ENCODE data around the gene TRIM39.
A peak's percentile ranks its signal among the peaks of the same experiment; 100 is the strongest.
"Not testable (repeated sequence)": the region's sequence is repeated elsewhere in the genome, so short reads cannot be mapped to it uniquely, and the experiment has no call there.

Gene TRIM39

DNA sequence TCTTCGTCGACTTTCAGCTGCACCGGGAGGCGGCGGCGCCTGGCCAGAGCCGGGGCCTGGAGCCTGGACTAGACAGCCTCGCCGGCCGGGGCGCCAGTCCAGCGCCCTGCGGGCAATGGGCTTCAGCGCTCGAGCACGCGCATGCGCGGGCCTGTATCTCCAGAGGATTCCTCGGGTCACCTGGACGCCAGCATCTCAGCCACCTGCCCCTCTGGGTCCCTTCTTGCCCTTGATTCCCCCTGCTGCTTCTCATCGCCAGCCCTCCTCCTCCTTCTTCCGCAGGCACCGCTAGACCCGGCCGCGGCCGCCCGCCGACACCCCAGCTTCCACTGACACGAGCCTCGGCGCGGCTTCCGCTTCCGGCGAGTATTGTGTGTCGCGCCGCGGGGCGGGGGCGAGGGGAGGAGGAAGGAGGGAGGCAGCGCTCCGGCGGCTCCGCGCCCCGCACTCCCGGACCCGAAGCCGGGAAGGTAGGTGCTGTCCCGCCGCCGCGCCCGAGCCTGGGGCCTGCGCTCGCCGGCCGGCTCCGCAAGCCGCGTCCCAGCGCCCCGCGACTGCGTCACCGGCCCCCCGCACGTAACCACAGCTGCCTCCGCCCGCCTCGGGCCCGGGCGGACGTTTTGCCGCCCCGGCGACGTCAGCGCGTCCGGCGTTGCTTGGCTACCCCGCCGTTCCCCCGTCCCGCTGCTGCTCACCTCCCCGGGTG lies at the start of gene TRIM39:
TRIM39 (plus strand) TSS at position 402 of the 706 bp plus-strand sequence. CDS start 2,391 bp downstream, outside the sequence.
- peak; percentile 62 for DNase-seq

DNA sequence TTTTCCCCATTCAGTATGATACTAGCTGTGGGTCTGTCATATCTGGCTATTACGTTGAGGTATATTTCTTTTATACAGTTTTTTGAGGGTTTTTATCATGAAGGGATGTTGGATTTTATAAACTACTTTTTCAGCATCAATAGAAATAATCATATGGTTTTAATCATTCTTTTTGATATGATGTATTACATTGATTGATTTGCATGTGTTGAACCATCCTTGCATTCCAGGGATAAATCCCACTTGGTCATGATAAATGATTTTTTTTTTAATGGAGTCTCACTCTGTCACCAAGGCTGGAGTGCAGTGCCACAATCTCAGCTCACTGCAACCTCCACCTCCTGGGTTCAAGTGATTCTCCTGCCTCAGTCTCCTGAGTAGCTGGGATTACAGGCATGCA lies 45.7 kb upstream of the TRIM39 start:
- not testable (repeated sequence) for DNase-seq

DNA sequence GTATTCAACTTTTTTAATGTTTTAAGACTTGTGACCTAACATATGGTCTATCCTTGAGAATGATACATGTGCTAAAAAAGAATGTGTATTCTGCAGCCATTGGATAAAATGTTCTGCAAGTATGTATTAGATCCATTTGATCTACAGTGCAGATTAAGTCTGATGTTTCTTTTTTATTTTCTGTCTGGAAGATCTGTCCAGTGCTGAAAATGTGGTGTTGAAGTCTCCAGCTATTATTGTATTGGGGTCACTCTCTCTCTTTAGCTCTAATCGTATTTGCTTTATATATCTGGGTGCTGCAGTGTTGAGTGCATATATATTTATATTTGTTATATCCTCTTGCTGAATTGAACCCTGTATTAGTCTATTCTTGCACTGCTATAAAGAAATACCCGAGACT lies 44.2 kb upstream of the TRIM39 start:
- DNase-seq: no peak

DNA sequence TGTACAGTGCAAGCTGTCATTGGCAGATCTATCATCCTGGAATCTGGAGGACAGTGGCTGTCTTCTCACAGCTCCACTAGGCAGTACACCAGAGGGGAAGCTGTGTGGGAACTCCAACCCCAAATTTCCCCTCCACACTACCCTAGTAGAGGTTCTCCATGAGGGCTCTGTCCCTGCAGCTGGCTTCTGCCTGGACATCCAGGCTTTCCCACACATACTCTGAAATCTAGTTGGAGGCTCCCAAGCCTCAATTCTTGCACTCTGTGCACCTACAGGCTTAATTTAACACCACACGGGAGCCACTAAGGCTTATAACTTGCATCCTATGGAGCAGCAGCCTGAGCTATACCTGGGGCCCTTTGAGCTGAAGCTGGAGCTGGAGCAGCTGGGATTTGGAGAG lies 43.0 kb upstream of the TRIM39 start:
- DNase-seq: no peak

DNA sequence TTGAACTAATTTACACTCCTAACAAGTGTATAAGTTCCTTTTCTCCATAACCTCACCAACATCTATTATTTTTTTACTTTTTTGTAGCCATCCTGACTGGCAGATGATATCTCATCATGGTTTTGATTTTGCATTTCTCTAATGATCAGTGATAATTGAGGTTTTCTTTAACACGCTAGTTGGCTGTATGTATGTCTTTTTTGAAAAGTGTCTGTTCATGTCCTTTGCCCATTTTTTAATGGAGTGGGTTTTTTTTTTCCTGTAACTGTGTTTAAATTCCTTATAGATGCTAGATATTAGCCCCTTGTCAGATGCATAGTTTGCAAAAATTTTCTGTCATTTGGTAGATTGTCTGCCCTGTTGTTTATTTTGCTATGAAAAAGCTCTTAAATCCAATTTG lies 39.6 kb upstream of the TRIM39 start:
- DNase-seq: no peak

DNA sequence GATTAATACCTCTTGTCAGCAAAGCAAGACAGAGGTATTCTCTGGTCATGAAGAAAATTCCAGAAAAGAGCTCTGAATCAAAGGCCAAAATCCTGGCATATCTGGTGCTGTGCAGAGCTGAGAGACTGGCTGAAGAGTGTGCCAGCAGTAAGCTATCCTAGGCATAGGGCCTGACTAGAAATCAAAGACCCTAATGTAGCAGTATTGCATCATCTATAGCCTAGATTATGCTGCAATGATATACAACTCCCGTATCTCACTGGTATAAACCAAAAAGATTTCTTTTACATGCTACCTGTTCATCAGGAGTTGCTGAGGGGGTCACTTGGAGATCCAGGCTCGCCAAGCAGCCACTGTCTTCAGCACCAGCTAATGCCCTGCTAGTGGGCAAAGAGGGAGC lies 30.9 kb upstream of the TRIM39 start:
- DNase-seq: no peak

DNA sequence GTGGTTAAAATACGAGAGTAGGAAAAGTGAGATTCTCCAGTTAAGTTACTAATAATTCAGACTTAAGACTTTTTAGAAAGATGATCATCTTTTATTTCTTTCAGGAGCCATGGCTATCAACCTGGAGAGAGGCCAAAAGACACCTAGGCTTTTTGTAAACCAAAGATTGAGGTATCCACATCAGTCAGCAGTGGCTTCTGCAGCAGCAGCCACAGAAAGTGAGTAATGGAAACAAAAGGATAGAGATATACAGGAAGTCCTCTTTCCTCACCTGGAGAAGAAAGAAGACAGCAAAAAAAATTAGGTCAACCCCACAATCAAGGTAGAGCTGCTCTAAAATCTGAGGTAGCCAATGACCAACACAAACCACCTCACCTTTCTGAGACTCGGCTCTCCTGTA lies 22.7 kb upstream of the TRIM39 start:
- DNase-seq: no peak

DNA sequence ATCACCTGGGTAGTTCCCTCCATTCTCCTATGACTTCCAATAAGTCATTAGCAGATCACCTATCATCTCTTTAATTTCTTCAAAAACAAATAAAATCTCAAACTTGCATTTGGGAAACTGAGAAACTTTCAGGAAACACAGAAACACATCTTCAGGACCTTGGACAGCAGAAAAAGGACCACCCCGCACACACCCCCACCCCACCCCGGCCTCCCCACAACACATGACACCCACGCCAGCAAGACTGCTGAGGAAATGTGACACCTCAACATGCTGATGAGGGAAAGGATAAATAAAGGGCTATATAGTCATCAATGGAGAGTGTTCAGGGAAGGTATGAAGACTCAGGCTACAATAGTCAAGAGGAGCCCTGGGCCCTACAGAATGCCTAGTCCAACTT lies 15.6 kb upstream of the TRIM39 start:
- no peak for DNase-seq

DNA sequence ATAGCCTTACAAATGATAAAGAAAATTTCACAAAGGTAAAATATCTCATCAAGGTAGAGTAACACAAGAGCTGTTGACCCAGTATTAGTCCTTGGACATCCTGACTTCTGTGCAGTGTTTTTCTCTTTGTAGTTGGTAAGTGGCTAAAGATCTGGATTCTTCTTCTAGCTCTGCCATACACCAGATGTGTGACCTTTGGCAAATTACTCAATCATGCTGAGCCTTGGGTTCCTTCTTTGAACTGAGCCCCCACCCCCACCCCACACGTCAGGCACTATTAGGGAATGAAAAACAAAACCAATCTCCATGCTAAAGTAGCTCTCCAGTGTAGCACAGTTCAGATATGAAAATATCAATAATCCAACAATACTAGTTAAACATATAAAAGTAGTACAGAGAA lies 15.1 kb upstream of the TRIM39 start:
- DNase-seq: no peak

DNA sequence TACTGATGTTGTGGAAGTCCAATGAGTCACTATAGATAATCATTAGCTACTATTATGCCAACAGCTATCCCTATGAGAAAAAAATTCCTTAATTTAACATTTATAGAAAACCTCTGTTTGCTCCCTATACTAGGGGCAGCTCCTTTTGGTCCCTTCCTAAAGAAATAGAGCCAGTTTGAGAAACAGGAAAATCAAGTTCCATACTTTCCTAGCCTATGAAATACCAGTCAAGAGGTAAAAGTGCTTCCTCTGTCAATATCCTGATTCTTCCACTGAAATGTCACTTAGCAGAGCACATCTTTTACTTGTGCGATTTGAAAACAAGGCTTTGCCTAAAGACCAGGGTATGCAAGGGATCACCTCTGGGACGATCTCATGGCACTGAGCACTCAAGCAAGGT lies 14.5 kb upstream of the TRIM39 start:
- no peak for DNase-seq

DNA sequence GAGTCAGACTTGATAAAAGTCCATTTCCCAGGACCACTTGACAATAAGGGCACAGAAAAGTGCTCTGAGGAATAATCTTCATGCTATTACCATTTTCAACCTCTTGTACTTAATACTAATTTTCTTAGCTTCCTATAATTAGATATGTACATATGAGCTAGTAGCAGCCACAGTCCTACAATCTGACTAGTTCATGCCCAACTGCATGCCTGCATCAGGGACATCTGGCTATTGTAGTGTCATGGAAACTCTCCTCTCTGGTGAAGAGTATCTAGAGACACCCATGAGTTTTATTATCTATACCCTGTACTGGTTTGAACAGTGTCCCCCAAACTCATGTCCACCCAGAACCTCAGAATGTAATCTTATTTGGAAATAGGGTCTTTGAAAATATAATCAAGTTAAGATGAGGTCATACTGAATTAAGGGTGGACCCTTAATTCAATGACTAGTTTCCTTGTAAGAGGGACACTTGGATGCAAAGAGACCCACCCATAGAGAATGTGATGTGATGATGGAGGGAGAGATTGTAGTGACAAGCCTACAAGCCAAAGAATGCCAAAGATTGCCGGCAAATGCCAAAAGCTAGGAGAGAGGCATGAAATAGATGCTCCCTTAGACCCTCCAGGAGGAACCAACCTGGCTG lies 13.9 kb upstream of the TRIM39 start:
- DNase-seq: no peak

DNA sequence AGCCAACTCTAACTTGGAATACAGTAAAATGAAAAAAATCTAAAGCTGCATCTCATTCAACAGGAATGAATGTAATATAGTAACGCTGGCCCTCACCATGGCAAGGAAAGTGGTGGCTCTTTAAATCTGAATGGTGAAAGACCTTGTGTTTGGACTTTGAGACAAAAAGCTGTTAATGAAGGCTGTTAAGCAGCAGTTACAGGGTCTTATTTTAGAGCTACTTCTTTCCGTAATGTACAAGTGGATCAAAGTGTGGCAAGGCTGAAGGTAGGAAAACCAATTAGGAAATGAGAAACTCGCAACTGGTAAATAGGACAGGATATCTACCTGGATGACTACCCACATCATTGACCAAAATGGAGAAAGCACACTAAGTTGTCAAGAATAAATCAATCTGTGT lies 11.6 kb upstream of the TRIM39 start:
- DNase-seq: no peak

DNA sequence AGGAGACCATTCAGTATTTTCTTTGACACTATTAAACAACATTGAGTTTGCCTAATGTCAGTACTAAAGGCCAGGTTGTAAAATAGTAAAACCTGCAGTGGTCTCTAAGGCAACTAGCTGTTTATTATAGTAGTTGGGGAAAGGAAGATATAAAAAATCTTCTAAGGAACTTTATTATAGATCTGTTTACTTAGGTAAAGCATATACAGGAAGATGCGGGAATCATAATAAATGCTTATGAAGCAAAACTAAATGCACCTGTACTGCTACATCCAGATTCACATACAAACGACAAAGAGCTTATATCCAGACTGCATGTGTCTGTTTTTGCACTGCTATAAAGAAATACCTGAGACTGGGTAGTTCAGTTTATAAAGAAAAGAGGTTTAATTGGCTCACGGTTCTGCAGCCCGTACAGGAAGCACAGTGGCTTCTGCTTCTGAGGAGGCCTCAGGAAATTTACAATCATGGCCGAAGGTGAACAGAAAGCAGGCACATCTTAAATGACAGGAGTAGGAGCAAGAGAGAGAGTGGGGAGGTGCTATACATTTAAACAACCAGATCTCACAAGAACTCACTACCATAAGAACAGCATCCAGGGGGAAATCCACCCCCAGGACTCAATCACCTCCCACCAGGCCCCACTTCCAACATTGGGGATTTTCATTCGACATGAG lies 8.7 kb upstream of the TRIM39 start:
- no peak for DNase-seq

DNA sequence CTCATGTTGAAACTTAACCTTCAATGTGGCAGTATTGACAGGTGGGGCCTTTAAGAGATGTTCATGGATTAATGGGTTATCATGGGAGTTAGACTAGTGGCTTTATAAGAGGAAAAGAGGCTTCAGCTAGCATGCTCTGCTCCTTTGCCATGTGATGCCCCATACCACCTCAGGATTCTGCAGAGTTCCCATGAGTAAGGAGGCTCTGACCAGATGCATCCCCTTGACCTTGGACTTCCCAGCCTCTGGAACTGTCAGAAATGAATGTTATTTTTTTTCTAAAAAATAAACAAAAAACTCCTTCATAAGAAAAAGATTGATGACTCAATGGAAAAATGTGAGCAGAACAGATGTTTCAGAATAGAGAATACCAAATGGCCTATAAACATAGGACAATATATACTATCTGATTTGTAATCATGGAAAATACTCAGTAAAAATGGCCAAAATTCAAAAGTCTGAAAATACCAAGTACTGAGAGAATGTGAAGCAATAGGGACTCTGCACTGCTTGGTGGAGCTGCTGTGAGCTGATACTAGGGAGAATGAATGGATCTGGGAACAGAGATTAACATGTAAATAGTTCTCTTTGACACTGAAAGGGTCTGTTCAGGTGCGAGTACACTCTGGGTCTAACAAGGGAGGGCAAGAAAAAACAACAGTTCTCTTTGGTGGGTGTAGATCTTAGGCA lies 7.4 kb upstream of the TRIM39 start:
- no peak for DNase-seq

DNA sequence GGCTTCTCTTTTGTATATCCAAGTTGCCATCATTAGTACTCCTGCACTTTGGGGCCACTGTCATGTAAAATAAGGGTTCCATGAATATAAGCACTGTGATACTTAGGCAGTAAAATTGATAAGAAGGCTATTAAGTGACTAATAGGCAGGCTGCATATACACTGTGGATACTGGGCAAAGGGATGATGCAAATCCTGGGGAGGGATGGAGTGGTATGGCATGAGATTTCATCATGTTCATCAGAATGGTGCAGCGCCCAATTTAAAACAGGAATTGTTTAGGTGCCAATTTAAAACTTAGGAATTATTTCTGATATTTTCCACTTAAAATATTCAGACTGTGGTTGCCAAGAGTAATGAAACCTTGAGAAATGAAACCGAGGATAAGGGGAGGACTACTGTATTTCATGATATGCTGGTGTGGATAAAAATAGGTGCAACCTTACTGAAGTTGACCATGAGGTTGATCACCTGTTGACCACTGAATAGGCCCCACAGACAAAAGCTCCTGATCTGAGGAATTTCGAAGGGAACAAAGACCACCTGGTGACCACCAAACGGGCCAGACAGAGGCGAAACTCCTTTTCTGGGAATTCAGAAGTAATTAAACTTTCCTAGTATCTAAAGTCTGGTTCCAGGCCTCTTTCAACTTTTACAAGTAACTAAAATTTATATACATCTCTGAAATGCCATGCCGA lies 4.9 kb upstream of the TRIM39 start:
- DNase-seq: no peak

DNA sequence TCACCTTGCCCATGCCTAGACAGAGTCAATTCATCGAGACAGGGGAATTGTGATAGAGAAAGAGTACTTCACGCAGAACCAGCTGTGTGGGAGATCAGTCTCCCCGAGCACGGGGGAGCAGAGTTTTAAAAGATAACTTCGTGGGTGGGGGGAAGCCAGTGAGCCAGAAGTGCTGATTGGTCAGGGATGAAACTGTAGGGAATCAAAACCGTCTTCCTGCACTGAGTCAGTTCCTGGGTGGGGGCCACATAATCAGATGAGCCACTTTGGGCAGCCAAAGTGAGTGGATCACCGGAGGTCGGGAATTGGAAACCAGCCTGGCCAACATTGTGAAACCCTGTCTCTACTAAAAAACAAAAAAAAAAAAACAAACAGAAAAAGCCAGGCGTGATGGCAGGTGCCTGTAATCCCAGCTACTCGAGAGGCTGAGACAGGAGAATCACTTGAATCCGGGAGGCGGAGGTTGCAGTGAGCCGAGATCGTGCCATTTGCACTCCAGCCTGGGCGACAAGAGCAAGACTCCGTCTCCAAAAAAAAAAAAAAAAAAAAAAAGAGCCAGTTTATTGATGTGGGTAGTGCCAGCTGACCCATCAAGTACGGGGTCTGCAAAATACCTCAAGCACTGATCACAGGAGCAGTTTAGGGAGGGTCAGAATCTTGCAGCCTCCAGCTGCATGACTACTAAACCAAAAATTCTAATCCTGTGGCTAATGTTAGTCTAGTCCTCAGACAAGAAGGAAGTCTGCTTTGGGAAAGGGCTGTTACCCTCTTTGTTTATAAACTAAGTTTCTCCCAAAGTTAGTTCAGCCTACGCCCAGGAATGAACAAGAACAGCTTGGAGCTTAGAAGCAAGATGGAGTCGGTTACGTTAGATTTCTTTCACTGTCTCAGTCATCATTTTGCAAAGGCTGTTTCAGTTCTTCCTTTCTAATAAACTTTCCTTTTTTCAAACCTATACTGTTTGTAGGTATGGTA lies 3.9 kb upstream of the TRIM39 start:
- DNase-seq: no peak

DNA sequence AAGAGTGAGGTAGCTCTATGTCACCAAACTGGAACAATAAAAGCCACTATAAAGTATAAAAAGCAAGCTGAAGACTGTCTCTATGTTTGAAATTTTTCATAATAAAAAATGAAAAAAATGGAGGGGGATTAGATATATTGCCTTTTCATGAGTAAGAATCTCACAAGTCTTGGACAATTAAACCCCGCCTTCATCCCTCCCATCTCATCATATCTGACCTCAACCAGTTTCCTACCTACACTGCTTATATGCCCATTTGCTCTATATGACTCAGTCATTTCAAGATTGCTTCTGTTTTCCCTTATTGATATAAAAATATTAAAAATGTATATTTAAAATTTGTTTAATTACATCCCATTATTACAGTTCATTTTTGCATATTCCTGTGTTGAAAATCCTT lies 2.9 kb upstream of the TRIM39 start:
- no peak for DNase-seq

DNA sequence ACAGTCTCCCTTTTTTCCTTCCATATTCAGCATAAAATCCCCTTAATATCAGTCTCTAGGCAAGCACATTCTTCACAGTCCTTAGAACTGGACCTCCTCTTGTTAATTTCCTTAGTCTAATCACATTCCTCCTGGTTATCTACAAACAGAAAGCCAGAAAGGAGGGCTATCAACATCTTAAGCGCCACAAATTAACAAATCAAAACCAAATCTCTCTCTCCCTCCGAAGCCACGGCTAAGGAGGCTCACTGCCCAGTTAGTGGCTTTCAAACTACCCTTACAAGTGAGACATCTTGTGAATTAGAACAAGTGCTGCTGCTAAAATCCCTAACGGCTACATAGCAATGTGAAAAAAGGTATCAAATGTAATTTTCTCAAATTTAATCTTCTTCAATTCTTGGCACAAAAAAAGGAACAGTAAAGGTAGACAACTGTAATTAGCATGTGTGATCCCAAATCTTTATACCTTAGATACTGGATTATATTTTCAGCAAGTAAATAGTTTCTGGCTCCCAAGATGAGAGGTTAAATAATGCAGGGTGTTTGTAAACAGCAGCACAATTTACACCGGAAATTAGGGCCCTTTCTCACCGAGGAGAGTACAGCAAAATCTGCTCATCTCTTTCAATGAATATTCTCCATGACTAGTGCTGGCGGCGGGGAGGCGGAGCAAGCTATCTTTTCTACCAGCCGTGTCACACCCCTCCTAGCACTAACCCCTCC lies 1.4 kb upstream of the TRIM39 start:
- DNase-seq: no peak

DNA sequence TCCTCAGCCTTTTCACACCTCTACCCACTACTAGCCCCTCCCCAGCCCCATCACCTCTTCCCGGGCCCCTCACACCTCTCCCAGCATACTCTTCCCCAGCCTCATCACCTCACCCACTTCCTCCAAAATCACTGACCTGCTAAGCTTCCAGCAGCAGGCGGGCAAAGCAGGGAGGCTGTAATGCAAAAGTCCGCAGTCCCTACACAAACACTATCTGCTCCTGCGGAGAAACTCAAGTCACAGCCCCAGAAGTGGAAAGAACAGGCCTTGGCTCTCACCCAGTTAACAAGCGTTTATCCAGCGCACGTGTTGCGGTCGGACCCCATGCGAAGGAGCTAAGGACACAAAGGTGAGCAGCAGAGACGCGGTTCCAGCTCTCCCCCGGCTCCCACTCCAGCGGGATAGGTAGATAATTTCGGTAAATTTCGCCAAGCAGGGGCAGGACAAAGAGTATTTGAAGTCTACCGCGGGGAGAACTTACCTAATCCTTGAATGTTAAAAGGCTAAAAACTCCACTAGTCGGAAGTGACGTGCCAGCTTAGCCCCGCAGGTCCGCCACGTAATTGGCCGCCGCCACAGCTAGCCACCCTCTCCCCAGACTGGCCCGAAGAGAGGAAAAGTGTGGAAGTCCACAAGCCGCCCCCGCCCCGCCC lies 728 bp upstream of the TRIM39 start:
- DNase-seq: peak; percentile 47

DNA sequence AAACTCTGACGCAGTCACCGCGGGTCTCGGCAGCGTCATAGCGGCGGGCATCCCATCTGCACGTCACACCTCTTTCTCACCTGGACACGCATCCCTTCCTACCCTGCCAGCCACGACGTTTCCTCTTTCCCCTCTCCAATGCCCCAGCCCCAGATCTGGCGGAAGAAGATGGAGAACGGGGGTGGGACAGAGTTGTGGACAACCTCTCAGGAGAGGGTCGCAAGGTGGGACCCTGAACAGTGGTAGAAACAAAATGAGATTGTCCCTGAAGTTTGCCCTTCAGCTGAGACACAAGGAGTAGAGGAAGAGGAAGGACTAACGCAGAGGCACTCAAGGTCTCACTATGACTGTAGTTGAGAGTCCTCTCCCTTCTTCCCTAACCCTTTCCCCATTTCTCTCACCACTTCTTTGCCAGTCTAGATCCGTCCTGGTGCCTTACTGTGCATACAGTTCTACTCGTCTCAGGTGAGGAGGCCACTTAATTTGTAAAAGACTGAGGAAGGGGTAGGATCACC lies 562 bp downstream of the TRIM39 start:
- no peak for DNase-seq

Data from NCI-H1092 treated with DMSO at 0.1 percent for 48 hours (cell line).